NCI-H1694 (cell line): ENCODE results near the gene SOX9.
"Not testable (repeated sequence)": the region's sequence is repeated elsewhere in the genome, so short reads cannot be mapped to it uniquely, and the experiment has no call there.

ENCODE experiments used
- DNase-seq: peaks from one replicate; lab custom pipeline; 2025; lab: John Stamatoyannopoulos, UW

Gene SOX9

DNA sequence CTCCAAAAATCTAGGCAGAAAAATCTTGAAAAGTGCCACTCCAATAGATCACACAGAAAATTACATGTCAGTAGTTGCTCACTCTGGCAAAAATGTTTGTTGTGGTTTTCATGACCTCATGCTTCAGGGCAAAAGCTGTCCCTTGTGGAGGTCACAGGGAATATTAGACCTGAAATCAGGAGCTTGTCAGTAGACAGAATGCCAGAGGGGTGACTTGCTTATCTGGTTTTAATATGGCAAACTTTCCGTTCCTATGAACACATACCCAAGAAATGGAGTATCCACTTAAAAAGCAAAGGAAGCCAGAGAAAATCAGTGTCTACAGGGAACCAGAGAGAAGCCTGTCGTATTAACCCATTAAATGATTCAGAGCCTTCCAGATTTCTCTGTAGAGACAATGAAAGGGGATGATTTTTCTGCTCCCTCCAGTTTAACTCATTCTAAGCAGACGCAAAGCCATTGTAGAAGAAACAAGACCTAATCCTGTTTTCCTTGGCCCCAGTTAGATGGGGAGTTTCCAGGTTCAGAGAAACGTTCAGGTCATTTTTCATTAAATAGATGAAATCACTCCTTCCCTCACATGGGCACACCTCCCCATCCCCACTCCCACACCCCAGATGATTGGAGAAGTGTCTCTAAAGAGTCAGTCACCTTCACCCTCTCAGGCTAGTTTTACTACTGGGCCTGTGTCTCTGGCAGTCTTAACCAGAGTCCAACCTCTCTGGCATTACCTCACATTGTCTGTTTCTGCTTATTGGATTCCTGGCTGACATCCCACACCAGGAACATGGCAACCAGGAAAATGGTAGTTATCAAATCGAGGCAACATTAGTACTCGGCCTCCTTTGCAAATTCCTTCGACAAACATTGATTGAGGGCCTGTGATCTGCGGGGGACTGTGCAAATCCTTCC, 6.0 kb downstream of the SOX9 start:
- no peak for DNase-seq

DNA sequence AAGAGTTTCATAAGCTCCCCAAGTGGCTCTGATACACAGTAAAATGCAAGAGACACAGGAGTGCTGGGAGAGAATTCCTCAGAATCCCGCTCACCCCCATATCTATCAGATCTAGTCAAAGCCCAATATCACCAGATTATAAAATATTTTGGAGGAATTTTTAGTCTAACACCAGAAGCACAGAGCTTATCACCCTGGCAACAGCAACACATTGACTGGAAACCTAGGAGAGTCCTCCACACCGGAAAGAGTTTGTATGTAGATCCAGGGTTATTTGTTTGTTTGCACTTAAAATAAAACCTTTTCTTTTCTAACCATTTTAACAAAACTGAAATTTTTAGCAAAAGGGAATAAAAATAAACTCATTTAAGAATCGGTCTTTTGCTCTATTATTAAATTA, 7.2 kb downstream of the SOX9 start:
- no peak for DNase-seq

DNA sequence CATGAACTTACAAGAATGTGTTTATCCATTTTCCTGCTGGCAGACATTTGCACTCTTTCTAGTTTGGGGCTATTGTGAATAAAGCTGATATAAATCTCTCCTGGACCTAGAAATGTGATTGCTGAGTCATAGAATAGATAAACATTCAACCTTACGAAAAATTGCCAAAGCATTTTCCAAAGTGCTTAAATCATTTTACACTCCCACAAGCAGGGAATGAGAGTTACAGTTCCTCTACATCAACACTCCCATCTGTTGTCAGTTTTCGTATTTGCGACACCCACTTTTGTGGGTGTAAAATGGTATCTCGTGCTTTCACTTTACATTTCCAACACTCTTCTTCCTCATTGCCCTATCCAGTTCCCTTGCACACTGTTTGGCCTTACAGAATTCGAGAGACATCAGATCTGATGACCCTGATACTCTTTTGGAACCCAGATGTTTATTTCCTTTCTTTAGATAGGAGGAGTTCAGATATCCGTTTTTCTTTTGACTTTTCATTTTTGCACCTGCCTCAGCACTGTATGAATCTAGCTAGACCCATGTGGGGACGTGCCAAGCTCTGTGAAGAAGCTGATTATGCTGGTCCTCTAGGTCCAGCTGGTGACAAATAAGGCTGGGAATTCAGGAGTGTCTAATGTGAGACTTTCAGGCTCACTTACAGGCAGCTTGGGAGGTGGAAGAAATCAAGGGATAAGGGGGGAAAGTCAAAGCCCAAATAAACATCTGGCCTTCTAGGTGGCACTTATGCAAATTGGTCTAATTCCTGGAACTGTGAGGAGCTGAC, 14.0 kb downstream of the SOX9 start:
- peak; percentile 39 for DNase-seq

DNA sequence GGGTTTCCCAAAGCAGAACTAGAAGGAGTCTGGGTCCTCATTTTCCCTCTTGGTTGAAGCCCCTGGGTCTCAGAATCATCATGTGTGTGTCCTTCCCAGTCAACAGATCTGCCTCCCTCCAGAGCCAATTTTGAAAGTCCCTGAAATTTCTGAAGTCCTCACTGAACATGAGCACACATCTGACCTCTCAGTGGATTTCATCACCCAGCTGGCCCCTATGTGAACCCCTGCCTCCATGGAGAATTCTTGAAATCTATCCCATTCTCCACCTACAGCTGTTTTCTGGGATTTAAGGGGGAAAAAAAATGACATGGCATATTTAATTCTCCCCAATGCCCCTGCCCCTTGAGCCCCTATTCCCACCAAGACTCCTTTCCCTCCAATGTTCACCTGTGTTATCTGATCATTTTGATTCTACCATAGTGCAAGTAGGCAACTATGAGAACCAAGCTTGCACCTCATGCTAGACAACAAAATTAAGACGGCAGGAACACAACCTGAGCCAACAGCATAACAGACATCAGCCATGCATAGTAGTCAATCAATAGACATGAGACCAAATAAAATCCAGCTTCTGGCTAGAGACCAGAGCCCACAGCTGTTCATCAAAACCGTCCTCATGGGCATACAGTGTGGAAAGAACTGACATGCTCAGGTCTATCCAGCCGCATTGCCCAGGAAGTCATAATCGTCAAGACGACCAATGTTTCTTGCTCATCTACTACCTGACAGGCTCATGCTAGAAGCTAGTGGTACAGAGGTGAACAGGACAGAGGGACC, 14.9 kb downstream of the SOX9 start:
- DNase-seq = peak; percentile 86

DNA sequence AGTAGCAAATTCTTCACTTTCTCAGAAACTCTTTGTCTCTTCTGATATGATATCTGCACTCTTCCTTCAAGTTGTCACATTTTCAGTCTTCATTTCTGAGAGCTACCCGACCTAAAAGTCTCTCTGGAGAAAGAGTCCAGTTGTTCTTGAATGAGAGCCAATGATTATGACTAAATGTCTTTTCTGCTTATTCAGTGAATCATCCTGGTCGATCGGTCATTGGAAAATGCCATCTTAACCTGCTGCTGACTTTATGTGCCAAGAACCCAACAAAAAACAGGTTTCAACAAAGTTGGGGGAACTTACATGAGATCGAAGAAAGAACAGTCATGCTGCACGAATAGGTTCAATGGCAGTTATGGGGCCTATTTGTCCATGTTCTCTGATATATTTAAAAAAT, 15.9 kb downstream of the SOX9 start:
- no peak for DNase-seq

DNA sequence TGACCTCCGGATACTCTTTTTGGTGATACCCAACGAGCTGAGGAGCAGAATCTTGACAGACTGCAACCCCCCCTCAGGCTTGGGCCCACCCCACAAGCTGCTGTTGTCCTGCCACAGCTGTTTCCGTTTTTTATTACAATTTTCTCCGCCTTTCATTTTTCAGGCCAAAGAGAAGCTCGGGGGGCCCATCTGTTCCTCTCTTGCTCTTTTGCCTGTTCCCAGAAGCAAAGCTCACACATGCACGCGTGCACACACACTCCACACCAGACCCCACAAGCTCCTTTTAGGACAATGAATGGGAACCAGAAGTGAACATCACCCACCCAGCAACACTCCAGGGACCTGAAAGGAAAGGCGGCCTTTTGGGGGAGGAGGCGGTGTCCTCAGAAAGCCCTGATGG, 16.3 kb downstream of the SOX9 start:
- DNase-seq = peak; percentile 87

DNA sequence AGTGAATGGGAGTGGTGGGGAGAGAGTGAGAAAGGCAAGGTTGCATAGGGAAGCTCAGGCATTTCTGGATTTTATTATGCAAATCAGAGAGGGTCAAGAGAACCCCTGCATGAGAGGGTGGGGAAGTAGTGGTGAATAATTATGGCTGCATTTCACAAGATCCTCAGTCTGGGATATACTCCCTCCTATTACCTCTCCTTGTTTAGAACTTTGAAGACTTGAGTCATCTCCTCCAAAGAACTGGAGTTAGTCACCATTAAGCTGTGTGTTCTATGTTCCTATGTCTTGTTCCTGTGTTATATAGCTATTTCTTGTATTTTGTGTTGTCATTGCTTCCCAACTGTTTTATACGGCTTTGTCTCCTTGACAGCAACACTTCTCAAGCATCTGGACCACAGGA, 18.4 kb downstream of the SOX9 start:
- no peak for DNase-seq

DNA sequence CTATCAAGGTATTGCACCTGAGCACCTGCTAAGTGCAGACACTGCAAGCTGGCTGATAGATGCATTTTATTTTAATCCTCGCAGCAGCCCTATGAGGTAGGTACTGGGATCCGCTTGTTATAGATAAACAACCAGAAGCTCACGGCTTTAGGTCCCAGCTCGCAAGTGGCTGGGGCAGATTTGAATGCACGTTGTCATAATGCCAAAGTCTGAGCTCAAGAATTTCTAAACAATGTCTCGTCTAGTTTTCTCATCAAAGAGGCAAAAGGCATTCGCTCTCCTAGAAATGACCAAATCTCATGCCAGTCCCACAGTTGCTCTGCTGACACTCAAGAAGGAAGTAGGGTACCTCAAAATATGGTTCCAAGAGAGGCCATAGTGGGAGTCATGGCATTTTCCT, 20.5 kb downstream of the SOX9 start:
- DNase-seq = no peak

DNA sequence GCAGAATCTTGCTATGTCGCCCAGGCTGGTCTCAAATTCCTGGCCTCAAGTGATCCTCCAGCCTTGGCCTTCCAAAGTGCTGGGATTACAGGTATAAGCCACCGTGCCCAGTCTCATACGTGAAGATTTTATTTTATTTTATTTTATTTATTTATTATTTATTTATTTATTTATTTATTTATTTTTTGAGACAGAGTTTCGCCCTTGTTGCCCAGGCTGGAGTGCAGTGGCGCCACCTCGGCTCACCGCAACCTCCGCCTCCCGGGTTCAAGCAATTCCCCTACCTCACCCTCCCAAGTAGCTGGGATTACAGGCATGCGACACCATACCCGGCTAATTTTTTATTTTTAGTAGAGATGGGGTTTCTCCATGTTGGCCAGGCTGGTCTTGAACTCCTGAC, 21.3 kb downstream of the SOX9 start:
- DNase-seq = not testable (repeated sequence)

DNA sequence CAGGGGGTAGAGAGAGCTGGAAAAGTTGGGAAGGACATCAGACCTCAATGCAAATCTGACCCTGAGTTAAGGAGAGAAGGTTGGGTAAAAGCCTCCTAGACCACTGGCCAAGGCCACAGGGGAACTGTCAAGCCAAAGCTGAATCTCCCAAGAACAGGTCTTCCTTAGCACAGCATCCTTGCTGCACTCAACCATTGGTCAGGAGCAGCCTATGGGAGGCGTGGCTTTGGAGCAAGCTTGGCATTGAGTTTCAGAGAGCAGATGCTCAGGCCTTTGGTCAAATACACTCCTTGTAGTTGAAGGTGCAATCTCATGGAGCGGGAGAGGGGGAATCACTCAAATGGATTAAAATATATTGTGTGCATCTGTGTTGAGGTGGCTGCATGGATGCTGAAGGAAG, 21.8 kb downstream of the SOX9 start:
- no peak for DNase-seq

DNA sequence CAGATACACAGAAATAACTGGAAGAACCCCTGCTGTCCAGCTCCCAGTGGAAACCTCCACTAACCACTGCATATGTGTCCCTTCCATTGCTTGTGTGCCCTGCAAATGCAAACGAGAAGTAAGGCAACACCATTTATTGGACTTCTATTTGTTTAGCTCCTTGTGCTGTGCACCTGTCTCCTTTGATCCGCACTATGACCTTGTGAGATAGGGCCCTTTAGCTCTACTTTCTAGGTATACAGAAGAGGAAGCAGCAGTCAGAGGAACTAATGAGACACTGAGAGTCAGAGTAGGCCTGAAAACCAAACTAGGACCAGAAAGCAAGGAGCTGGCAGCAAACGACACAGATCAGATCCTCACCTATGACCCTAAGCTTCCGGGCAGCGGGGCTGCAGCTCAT, 22.4 kb downstream of the SOX9 start:
- no peak for DNase-seq

DNA sequence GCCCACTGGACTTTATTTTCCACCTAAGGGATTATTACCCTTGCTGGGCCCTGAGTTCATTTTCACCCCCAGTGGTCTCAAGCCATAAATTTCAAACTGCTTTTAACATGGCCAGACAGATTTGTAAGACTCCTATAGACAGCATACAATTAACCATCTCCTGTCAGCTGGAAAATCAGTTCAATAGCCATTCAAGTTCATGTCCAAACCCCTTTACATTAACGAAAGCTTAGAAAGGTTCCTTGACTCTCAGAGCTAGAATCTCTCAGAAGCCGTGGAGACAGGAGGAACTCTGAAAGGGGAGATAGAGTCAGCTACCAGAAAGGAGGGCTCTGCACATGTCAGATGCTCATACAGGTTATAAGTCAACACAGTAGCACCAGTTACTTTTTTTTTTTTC, 23.3 kb downstream of the SOX9 start:
- DNase-seq = no peak

DNA sequence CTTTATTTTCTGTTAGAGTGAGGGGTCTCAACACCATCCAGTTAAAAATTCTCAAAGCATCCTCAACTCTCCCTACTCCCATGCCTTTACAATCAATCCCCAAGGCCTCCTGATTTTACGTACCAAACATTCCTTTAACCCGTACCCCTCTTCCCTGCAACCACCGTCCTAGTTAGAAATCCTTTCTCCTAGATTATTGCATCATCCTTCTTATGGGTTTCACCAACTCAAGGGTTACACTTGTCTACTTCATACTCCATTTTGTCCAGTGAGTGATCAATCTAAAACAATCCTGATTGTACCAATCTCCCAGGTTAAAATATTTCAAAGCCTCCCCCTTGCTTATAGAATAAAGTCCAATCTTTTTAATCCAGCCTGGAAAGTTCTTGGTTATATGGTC, 24.7 kb downstream of the SOX9 start:
- no peak for DNase-seq

DNA sequence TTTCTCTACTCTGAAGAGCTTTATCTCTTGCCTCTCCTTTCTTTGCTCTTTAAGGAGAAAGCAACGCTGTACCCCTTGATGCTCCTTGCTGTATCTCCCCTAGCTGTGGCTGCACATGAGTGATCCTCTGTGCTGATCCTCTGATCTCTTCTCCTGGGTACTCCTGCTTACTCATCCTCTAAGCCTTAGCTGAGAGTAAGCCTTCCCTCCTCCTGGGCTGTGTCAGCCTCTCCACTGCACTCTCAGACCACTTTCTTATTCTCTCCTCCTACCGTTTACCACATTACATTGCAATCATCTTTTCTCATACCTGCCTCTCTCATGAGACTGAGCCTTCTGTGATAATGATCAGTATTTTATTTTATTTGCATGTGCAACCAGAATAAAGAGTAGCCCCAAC, 25.1 kb downstream of the SOX9 start:
- no peak for DNase-seq

DNA sequence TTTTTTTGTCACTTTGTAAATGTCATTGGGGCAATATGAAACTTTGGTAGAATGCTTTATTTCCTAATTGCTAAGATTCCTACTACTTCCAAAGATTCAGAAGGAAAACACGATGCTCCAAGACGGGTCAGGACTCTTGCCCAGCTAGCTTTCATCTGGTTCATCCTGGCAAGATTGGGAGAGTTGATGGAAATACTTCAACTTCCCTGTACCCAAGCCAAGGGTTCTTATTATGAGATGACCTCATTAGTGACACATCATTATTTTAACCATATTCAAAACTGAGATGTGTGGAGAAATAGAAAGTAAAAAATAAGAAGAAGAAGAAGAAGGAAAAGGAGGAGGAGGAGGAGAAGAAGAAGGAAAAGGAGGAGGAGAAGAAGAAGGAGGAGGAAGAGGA, 25.6 kb downstream of the SOX9 start:
- DNase-seq = no peak

DNA sequence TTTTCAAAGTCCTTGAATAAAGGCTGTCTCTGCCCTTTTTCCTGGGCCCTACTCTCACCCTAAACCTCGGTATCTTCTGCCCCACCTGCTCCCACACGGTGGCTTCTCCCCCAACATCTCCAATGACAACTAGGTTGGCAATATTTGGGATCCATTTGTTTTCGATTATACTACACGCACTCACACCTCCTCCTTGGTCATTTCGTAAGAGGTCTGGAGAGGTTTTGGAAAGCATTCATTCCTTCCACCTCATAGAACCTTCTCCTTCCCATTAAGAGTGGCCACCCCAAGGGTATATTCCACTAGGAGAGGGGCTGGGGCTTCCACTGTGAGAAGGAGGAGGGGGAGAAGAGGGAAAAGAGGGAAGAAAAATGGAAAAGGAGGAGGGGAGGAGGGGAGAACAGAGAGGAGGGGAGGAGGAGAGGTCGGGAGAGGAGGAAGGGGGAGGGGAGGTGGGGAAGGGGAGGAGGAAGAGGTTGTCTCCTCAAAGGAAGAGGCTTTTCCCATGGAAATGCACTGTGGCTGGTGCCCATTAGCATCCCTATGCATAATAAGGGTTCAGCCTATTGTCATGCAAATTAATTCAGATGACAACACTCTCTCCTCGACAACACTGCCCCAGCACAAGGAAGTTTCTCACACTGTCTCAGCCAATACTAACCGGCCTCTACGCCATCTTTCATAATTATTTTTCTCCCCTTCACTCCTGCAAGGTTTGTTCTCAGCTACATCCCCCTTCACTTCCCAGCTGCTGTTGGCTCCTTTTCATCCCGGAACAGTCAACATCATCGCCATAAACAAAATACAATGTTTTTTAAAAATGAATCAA, 30.0 kb downstream of the SOX9 start:
- DNase-seq = no peak

DNA sequence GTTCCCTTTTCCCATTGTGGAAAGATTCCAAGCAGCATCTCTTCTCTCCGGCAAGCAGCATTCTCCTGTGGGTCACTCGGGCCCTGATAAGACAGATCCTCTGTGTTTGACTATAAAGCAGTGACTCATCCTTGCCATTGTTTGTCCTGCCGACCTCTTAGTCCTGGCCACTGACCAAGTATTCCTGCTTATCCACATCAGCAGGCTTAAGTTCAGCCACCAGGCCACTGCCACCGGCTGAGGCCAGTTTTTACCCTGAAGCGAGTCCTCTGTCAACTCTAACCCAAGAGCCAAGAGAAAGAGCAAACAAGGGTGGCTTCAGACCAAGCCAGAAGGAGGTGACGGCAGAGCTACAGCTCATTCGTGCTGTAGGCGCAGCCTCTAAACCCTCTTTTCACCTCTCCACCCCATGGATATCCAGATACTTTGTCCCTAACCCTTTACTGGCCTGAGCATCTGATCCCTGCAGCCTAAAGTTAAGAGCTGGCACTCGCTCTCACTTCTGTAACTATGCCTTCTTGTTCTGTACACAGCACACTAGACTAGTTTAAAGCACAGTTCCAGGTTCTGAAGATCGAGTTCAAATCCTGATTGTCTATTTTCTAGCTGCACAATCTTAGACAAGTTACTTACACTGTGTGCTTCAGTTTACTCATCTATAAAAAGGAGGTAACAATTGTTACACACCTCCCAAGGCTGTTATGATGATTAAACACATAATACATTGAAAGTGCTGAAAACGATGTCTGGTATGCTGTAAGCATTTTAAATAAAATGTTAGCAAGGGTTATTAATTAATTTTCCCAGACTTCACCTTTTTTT, 31.0 kb downstream of the SOX9 start:
- no peak for DNase-seq

DNA sequence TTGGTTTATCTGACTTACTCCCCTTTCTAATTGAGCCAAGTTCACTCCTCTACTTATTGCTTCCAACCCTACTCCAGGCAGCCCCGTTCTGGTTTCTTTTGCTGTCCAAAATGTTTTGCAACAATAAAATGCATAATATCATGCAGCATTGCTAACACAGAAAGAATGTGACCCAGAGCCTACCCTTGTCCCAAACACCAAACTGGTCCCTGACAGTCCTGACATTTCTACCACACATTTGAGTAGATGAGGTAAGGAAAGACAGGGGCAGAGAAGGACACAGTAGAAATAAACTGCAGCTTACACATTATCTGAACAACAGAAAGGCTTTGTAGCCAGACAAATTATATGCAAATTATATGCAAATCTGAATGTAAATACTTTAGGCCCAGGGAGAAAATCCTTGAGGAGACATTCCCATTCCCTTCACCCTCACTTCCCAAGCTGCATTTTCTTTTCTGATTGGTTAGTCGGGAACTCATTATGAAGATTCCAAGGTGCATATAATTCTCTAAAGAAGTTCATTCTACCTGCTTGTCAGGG, 31.6 kb downstream of the SOX9 start:
- no peak for DNase-seq

DNA sequence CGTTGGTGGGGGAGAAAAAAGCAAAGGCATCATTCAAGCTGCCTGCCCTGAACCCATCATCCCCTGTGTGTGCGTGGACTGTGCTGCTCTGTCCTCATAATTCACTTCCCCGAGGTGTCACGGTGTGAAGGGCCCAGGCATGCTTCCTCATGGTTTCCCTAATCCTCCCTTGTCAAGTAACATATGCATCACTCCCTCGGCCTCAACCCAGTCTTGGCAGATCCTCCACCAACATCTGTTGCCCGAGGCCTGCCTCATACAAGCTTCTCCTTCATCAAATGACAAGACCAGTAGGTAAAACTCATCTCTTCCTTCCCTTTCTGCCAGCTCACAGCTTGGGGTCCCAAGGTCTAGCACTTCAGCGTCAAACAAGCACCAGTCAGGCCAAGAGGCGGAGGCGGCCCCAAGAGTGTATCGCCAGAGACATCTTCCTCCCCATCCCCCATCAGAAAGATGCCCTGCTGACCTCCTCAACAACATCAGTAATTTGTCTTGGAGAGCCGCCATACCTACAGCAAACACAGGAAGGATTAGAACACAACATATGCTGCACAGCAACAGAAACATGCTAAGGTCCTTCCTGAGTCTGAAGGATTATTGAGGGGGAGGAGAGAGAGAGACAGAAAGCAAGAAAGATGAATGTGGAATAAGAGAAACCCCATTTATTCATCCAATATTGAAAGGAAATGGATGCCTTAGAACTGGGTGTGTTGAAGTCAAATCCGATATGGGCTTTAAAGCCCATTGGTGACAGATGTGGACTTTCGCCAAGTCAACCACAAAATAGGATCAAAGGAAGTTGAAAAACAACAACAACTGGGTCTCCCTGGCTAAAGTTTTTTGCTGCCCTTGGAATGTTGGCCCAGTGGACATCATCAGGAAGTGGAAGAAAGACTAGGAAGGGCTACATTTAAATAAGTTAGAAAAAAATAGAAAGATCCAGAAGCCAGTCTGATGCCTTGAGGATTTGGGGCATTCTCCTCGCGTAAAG, 38.4 kb downstream of the SOX9 start:
- peak; percentile 78 for DNase-seq
